Fibroblast of upper back skin (primary cell): ENCODE measurements around the gene MSI2.

Experiments used
- DNase-seq: peaks from one replicate; pipeline ENCODE4 v3.0.0-alpha.2; 2013

The MSI2 gene

GRCh38 chr17:57271821-57272220, 15.5 kb downstream of the MSI2 start:
- DNase-seq, result no peak

GRCh38 chr17:57273490-57273889, 17.2 kb downstream of the MSI2 start:
- DNase-seq, result no peak

GRCh38 chr17:57274162-57274561, 17.8 kb downstream of the MSI2 start:
- DNase-seq, result no peak

GRCh38 chr17:57275071-57275764, 18.9 kb downstream of the MSI2 start:
- DNase-seq, result no peak

- DNase-seq, result no peak
Measured at GRCh38 chr17:57276621-57277020, 20.3 kb downstream of the MSI2 start.

- no peak for DNase-seq
Measured at GRCh38 chr17:57277923-57278604, 21.7 kb downstream of the MSI2 start.

GRCh38 chr17:57278740-57279387, 22.5 kb downstream of the MSI2 start:
- DNase-seq, result no peak

- DNase-seq, result no peak
Measured at GRCh38 chr17:57279432-57279831, 23.1 kb downstream of the MSI2 start.

GRCh38 chr17:57281887-57282286, 25.6 kb downstream of the MSI2 start:
- DNase-seq, result no peak

GRCh38 chr17:57282296-57282695, 26.0 kb downstream of the MSI2 start:
- no peak for DNase-seq

- DNase-seq, result no peak
Measured at GRCh38 chr17:57283203-57283971, 27.1 kb downstream of the MSI2 start.

GRCh38 chr17:57284583-57284982, 28.3 kb downstream of the MSI2 start:
- no peak for DNase-seq

GRCh38 chr17:57284984-57285646, 28.8 kb downstream of the MSI2 start:
- DNase-seq, result no peak

GRCh38 chr17:57285701-57286100, 29.4 kb downstream of the MSI2 start:
- no peak for DNase-seq

- DNase-seq, result no peak
Measured at GRCh38 chr17:57286399-57287105, 30.2 kb downstream of the MSI2 start.

GRCh38 chr17:57288040-57288772, 31.9 kb downstream of the MSI2 start:
- no peak for DNase-seq

GRCh38 chr17:57288773-57289121, 32.4 kb downstream of the MSI2 start:
- no peak for DNase-seq

GRCh38 chr17:57289130-57289529, 32.8 kb downstream of the MSI2 start:
- no peak for DNase-seq

- no peak for DNase-seq
Measured at GRCh38 chr17:57289613-57290012, 33.3 kb downstream of the MSI2 start.

GRCh38 chr17:57290981-57291380, 34.7 kb downstream of the MSI2 start:
- DNase-seq, result no peak

GRCh38 chr17:57292091-57292490, 35.8 kb downstream of the MSI2 start:
- DNase-seq, result no peak

- peak; percentile 36 for DNase-seq
Measured at GRCh38 chr17:57293077-57293476, 36.8 kb downstream of the MSI2 start.
